PC-9 (cell line): Measurements from ENCODE around the gene CDH12. TPM values are rescaled to one million over a fixed set of nuclear protein-coding genes. Genes with fewer than 3 reads are reported as not detected.

Experiments used
- BruUV-seq: library from RNA; stranded (reverse); fragments of 400-500 nt; replicated peaks from 2 replicates; lab custom pipeline; 2021; lab: Mats Ljungman, UMichigan
- CTCF ChIA-PET: fragments of 300-600 bp; sonication (Branson Sonifier 250); formaldehyde crosslinking; loops from one replicate; lab custom pipeline; 2022; ENCODE audit warnings: antibody characterized with exemption; lab: Charles Lee
- POLR2A ChIA-PET: fragments of 300-600 bp; sonication (Branson Sonifier 250); formaldehyde crosslinking; loops from one replicate; lab custom pipeline; 2022; ENCODE audit warnings: antibody characterized with exemption; ENCODE audit not compliant: unreplicated experiment; lab: Charles Lee
- DNase-seq, 2 experiments: peaks; one replicate each; pipeline versions ENCODE4 v3.0.0 to v3.0.0-alpha.2; 2015 to 2022; ENCODE audit warnings: mixed read lengths in 1 of 2
- H2AFZ ChIP-seq: fragments of 200-600 bp; sonication (generic); 2 replicates; pipeline ENCODE4 v1.8.1; 2017; ENCODE audit warnings: antibody characterized with exemption
- H3F3A ChIP-seq: fragments of 200-600 bp; sonication (generic); 2 replicates; pipeline ENCODE4 v1.8.1; 2017; ENCODE audit warnings: antibody characterized with exemption, mild to moderate bottlenecking, low read depth; ENCODE audit not compliant: insufficient read depth
- H3K27ac ChIP-seq: fragments of 200-600 bp; sonication (generic); 2 replicates; pipeline ENCODE4 v1.6.1; 2016; ENCODE audit warnings: mixed run types
- H3K27me3 ChIP-seq: fragments of 200-600 bp; sonication (generic); 2 replicates; pipeline ENCODE4 v1.6.1; 2016; ENCODE audit warnings: low read depth, mixed run types; ENCODE audit not compliant: insufficient read depth
- H3K36me3 ChIP-seq: fragments of 200-600 bp; sonication (generic); 2 replicates; pipeline ENCODE4 v1.6.1; 2016; ENCODE audit warnings: low read depth, mixed run types
- H3K4me1 ChIP-seq: fragments of 200-600 bp; sonication (generic); replicated peaks from 2 replicates; pipeline ENCODE4 v1.6.1; 2016; ENCODE audit warnings: mixed run types; ENCODE audit not compliant: insufficient read depth
- H3K4me2 ChIP-seq: fragments of 200-600 bp; sonication (generic); 2 replicates; pipeline ENCODE4 v1.6.1; 2017; ENCODE audit warnings: mixed run types
- H3K4me3 ChIP-seq: fragments of 200-600 bp; sonication (generic); 2 replicates; pipeline ENCODE4 v1.6.1; 2016; ENCODE audit warnings: mixed run types
- H3K79me2 ChIP-seq: fragments of 200-600 bp; sonication (generic); 2 replicates; pipeline ENCODE4 v1.6.1; 2017; ENCODE audit warnings: low read depth, mixed run types
- H3K9me2 ChIP-seq: fragments of 200-600 bp; sonication (generic); 2 replicates; pipeline ENCODE4 v1.8.1; 2017; ENCODE audit warnings: mild to moderate bottlenecking; ENCODE audit not compliant: insufficient read depth
- H3K9me3 ChIP-seq: fragments of 200-600 bp; sonication (generic); 2 replicates; pipeline ENCODE4 v1.8.1; 2016; ENCODE audit warnings: low read depth; ENCODE audit not compliant: insufficient read depth
- H4K20me1 ChIP-seq: fragments of 200-600 bp; sonication (generic); 2 replicates; pipeline ENCODE4 v1.8.1; 2017; ENCODE audit not compliant: insufficient read depth
- CTCF ChIP-seq: fragments of 200-600 bp; sonication (generic); conservative IDR thresholded peaks from 2 replicates; pipeline ENCODE4 v1.6.1; 2017; ENCODE audit warnings: mixed run types, antibody characterized with exemption, mild to moderate bottlenecking, moderate library complexity
- EZH2 ChIP-seq: fragments of 200-600 bp; sonication (generic); IDR thresholded peaks from 2 replicates; pipeline ENCODE4 v1.8.0; 2017; ENCODE audit warnings: antibody characterized with exemption, low read depth
- intact Hi-C: fragments of 100-400 bp; cut with micrococcal nuclease; formaldehyde crosslinking; loops from one replicate; pipeline ENCODE4 v1.10.0; 2022; ENCODE audit not compliant: unreplicated experiment
- total RNA-seq: library from RNA; stranded (reverse); gene quantifications from 2 replicates; pipeline ENCODE4 v1.2.3, GENCODE V29; 2021

CDH12 gene
- total RNA-seq, 1 experiment from 2014 or later, result not detected

- TF ChIP-seq CTCF (no peak), EZH2 (no peak)
- Histone ChIP-seq H3K27ac (no peak overlapping the region), H3K9me2 (no peaks in the 10 kb centered on the region), H3K36me3 (no peaks in the 10 kb centered on the region), H3K9me3 (no peaks in the 10 kb centered on the region), H3K79me2 (no peaks in the 10 kb centered on the region), H3K4me3 (no peak overlapping the region), H3F3A (no peaks in the 10 kb centered on the region), H2AFZ (no peak overlapping the region), H3K4me1 (no peaks in the 10 kb centered on the region), H3K4me2 (no peak overlapping the region), H4K20me1 (no peaks in the 10 kb centered on the region), H3K27me3 (no peaks in the 10 kb centered on the region)
- POLR2A ChIA-PET, result no interaction called here
- BruUV-seq, result no TSS peak
- DNase-seq, result no peak
- intact Hi-C loops, result no loop called here
- CTCF ChIA-PET, result no interaction called here
Observed at GRCh38 chr5:22058620-22059019, 794.5 kb downstream of the CDH12 start.

- Histone ChIP-seq H4K20me1 (no peaks in the 10 kb centered on the region), H3K27me3 (no peaks in the 10 kb centered on the region), H3K4me2 (no peak overlapping the region), H3K4me3 (no peak overlapping the region), H3F3A (no peaks in the 10 kb centered on the region), H3K9me2 (no peaks in the 10 kb centered on the region), H3K9me3 (no peaks in the 10 kb centered on the region), H2AFZ (no peak overlapping the region), H3K4me1 (no peaks in the 10 kb centered on the region), H3K27ac (no peak overlapping the region), H3K36me3 (no peaks in the 10 kb centered on the region), H3K79me2 (no peaks in the 10 kb centered on the region)
- ChIA-PET POLR2A (no interaction called here), CTCF (no interaction called here)
- no TSS peak for BruUV-seq
- no peak for TF ChIP-seq EZH2
- TF ChIP-seq CTCF, result no peak
- DNase-seq, result no peak
- intact Hi-C loops, result no loop called here
Observed at GRCh38 chr5:22057012-22057411, 796.1 kb downstream of the CDH12 start.

GRCh38 chr5:22056601-22057000, 796.5 kb downstream of the CDH12 start:
- no peak overlapping the region for H2AFZ ChIP-seq
- H3K9me3 ChIP-seq, result no peaks in the 10 kb centered on the region
- intact Hi-C loops, result no loop called here
- H3K79me2 ChIP-seq, result no peaks in the 10 kb centered on the region
- DNase-seq, result no peak
- ChIA-PET CTCF (no interaction called here), POLR2A (no interaction called here)
- H3K27ac ChIP-seq, result no peak overlapping the region
- H3K27me3 ChIP-seq, result no peaks in the 10 kb centered on the region
- no peaks in the 10 kb centered on the region for H3K4me1 ChIP-seq
- H3F3A ChIP-seq, result no peaks in the 10 kb centered on the region
- no peak overlapping the region for H3K4me2 ChIP-seq
- no TSS peak for BruUV-seq
- TF ChIP-seq CTCF, result no peak
- no peak for TF ChIP-seq EZH2
- H3K9me2 ChIP-seq, result no peaks in the 10 kb centered on the region
- H3K4me3 ChIP-seq, result no peak overlapping the region
- H4K20me1 ChIP-seq, result no peaks in the 10 kb centered on the region
- H3K36me3 ChIP-seq, result no peaks in the 10 kb centered on the region
